NCI-H1930 (cell line): ENCODE results near the gene CCDC74B.
"Not testable (repeated sequence)": the region's sequence is repeated elsewhere in the genome, so short reads cannot be mapped to it uniquely, and the experiment has no call there.

Experiments
- DNase-seq, 2 experiments: peaks; one replicate each; lab custom pipeline; 2025; lab: John Stamatoyannopoulos, UW

CCDC74B gene

DNA sequence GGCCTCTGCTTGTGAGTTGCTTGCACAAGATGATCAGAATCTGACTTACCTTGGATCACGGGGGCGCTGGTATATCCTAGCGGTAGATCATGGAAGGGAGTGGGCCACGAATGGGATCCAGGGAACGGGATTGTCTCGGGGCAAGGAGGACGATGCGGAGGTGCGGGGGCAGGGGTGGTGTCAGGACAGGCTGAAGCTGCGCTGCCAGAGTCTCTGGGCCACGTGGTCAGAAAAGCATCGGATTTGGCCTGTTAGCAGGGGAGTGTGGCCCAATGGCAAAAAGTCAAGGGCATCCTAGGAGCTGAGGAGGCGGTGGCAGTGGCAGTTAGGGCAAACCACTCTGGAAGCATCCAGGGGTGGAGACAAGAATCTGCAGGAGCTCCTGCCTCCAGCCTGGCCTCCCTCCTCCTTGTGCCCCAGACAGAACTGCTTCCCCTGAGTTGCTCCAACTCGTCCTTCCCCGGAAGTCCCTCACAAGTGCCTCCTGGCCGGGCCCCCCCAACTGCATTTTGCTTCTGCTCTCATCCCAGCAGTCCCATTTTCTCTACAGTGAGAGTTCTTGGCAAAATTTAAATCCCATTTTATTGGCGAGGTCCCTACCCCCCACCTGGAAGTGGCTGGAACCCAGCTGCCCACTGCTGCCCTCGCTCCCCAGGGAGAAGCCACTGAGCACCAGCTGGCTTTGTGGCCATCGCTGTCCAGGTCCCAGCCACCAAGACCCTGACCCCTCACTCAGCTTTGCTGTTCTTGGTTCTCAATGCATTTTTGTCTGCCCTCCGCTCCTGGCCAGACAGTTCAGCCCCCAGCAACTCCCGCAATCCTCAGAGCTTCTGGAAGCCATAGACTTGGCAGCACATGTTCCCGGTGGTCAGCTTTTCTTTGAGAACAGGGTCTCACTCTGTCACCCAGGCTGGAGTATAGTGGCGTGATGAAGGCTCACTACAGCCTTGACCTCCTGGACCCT, 5.6 kb upstream of the CCDC74B start:
- DNase-seq = no peak

DNA sequence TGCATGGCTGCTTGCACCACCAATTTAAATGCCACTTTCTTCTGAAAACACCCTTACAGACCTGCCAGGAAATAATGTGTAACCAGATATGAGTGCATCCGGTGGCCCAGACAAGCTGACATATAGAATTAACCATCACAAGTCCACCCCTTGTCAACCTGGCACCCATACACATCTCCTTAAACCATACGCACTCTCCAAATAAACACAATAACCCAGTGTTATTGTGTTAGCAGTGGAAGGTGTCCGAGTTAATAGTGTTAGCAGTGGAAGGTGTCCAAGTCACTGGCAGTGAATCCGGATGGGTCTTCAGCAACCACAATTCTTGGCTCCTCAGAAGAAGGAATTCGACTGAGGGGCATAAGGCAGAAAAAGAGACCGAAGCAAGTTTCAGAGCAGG, 3.6 kb upstream of the CCDC74B start:
- DNase-seq = not testable (repeated sequence)

DNA sequence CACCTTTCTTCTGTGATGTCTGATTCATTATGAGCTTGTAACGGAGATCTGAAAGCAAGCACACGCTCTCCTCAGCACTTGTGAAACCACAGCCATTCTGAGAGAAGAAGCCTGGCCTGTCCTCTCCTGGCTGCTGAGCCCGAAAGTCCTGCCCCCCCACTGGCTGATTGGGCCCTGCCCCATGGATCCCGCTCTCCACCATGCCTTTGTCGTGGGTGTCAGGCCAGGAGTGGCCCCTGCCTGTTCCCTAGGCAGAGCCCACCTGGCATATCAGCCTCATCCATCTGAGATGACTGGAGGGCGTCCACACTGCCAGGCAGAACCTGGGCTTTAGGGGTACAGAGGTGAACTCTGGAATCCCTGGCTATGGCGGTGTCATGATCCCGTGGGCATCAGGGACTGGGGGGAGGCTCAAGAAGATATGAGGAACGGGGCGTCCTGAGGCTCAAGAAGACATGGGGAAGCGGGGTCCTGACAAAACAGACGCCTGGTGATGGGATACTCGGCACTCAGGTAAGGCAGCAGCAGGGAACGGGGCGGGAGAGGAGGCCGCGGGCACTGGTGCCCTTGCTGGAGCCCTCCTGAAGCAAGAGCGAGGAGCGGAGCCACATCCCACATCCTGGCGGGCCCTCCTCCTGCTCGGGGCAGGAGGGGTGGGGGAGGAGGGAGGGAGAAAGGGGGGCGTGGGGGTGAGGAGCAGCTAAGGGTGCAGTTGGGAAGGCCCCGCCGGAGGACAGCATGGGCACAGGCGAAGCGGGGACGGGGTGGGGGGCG, 1.5 kb downstream of the CCDC74B start:
- not testable (repeated sequence) for DNase-seq

- not testable (repeated sequence) for DNase-seq
Measured at GRCh38 chr2:130142396-130143265, 2.3 kb downstream of the CCDC74B start.

- DNase-seq = not testable (repeated sequence)
Measured at GRCh38 chr2:130141645-130142370, 3.1 kb downstream of the CCDC74B start.

DNA sequence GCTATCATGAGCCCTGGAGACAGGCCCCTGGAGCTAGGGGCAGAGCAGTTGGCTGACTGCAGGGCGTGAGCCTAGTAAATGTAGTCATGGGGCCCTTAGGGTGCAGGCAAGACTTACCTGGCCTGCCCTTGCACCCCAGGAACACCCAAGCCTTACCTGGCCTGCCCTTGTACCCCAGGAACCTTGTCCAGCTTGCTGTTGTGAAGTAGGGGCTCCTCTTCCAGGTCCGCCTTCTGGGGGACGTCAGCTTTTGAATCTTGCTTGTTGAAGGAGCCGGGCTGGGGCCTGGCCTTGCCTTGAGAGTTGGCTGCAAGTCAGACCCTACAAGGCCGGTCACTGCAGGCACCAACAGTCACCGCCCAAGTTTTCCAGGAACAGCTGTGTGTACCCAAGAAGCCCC, 3.9 kb downstream of the CCDC74B start:
- not testable (repeated sequence) for DNase-seq

GRCh38 chr2:130140516-130140915, 4.4 kb downstream of the CCDC74B start:
- DNase-seq = not testable (repeated sequence)

- DNase-seq = not testable (repeated sequence)
Measured at GRCh38 chr2:130139331-130140280, 5.3 kb downstream of the CCDC74B start.

- not testable (repeated sequence) for DNase-seq
Measured at GRCh38 chr2:130138841-130139251, 6.1 kb downstream of the CCDC74B start.

GRCh38 chr2:130138326-130138725, 6.6 kb downstream of the CCDC74B start:
- not testable (repeated sequence) for DNase-seq

- not testable (repeated sequence) for DNase-seq
Measured at GRCh38 chr2:130137118-130137517, 7.8 kb downstream of the CCDC74B start.

DNA sequence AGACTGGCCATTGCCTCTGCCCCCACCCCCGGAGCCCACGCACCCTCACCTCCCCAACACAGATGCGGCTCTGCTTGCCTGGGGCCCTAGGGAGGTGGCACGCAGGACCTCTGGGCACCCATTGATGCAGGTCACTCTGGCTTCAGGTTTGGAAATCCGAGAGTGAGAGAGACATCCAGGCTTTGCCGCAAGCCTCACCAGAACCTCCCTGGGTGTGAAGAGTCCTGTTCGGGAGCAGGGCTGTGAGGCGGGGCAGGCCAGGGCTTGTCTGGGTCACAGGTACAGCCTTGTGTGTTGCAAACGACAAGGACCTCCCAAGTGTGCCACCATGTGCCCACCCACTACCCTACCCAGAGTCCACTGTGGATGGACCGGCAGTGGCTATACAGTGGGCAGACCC, 8.4 kb downstream of the CCDC74B start:
- DNase-seq = not testable (repeated sequence)

DNA sequence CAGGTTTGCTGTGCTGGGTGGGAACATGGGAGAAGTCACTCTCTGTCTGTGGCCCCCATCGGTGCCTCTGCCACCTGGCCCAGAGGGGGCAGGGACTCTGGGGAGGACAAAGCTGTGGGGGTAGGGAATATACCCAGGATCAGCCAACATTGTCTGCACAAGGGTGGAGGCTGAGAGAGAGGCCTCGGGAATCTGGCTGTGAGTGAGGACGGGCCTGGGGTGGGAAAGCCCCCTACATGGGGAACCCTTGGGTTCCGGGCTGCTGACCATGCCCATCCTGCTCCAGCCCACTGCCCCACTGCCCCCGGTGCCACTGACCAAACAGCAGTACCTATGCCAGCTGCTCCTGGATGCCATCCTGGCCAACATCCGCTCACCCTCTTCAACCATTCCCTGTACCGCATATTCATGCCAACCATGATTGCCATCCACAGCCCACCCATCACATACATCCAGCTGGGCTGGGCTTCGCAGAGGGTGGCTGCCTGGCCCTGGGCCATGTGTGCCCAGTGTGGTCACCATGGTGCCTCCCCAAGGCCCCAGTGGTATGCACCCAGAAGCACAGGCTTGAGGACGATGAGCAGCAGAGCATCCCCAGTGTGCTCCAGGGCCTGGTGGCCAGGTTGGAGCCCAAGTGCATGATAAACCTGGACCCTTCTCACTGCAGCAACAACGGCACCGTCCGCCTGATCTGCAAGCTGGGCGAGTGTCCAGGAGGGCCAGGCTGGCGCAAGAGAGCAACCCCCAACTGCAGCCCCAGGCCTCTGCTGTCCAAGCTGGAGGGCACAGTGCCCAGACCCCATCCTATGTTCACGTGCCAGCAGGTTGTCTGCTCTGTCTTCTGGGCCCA, 9.0 kb downstream of the CCDC74B start:
- no peak for DNase-seq

- DNase-seq = peak; percentile 76
Measured at GRCh38 chr2:130129120-130129829, 15.6 kb downstream of the CCDC74B start, which contains the start of gene POTEF. TSS of gene POTEF (minus strand) at chr2:130129222. CDS start at chr2:130120515, 8,707 bp downstream.

DNA sequence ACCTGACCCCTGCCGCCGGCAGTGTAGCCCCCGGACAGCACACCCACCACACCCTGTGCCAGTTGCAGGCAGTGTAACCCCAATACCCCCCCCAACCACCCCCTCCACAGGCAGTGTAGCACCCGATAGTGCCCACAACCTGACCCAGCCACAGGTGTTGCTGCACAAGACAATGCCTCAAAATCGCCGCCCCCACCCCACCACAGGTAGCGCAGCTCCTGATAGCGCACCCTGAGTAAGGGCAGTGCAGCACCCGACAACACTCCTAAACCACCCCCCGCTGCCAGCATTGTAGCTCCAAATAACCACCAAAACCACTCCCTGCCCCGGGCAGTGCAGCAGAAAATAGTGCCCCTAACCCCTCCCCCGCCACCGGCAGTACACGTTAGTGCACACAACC, 16.4 kb downstream of the CCDC74B start:
- DNase-seq = not testable (repeated sequence)

DNA sequence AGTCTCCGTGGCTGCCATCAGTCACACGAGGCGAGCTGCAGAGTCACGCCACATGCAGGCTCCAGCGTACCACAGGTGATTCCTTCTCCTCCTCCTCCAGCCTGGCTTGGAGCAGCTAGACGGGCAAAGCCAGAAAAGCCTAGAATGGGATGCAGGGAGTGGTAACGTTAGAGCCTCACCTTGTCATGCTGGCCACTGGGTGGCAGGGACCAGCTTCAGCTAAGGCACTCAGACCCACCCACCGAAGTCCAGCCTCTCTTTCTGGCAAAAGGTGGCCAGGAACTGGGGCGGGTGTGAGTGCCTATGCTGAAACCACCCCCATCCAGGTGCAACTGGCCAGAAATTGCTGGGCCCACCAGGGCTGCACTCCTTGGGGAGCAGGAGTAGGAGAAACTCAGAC, 17.2 kb downstream of the CCDC74B start:
- not testable (repeated sequence) for DNase-seq

- DNase-seq = not testable (repeated sequence)
Measured at GRCh38 chr2:130120924-130121323, 24.0 kb downstream of the CCDC74B start.
